HepG2 (cell line): ENCODE measurements around the gene PLXNA4. TPM values are rescaled to one million over a fixed set of nuclear protein-coding genes. Genes with fewer than 3 reads are reported as not detected.

ENCODE experiments used
- ATAC-seq: fragments of 200-7000 bp; cut with Tn5 transposase; 3 replicates; pipeline ENCODE4 v1.9.1; 2020; ENCODE audit warnings: mild to moderate bottlenecking, moderate library complexity
- BruUV-seq: library from RNA; stranded (reverse); fragments of 400-500 nt; replicated peaks from 2 replicates; lab custom pipeline; 2021; lab: Mats Ljungman, UMichigan
- CTCF ChIA-PET: fragments of 300-600 bp; formaldehyde crosslinking; extraction: SDS; loops from one replicate; lab custom pipeline; 2021; ENCODE audit warnings: low total read pairs, inconsistent platforms, low intra/inter-chr PET ratio; lab: Yijun Ruan, JAX
- POLR2A ChIA-PET: fragments of 350-600 bp; sonication (Branson Sonifier 250); formaldehyde crosslinking; loops from one replicate; lab custom pipeline; 2020; ENCODE audit warnings: antibody characterized with exemption, inconsistent platforms; lab: Yijun Ruan, JAX
- DNase-seq: peaks from one replicate; pipeline ENCODE4 v3.0.0-alpha.2; 2015; ENCODE audit warnings: low spot score
- FAIRE-seq: peaks from 3 replicates; lab custom pipeline; 2011; peaks lifted over from hg19 to GRCh38; lab: Jason Lieb, UNC
- H2AFZ ChIP-seq: one replicate; pipeline ENCODE4 v1.6.1; 2011; ENCODE audit warnings: low read length, inconsistent platforms
- H3K27ac ChIP-seq: fragments of 300-600 bp; 3 replicates; pipeline ENCODE4 v1.8.0; 2011; ENCODE audit warnings: mixed run types, mild to moderate bottlenecking, mixed read lengths, low read length, inconsistent platforms; ENCODE audit not compliant: insufficient read depth; ENCODE audit errors: extremely low read length
- H3K27me3 ChIP-seq, 2 experiments: fragments of 200-600 bp in 1 of 2; 2 replicates in 1 of 2; 3 replicates in 1 of 2; pipeline versions ENCODE4 v1.6.0 to v1.8.0; 2011; ENCODE audit warnings: low read length in 2 of 2, mild to moderate bottlenecking in 2 of 2, moderate library complexity in 2 of 2, inconsistent platforms in 1 of 2; ENCODE audit not compliant: insufficient read depth in 2 of 2, control insufficient read depth in 1 of 2
- H3K36me3 ChIP-seq, 2 experiments: fragments of 200-600 bp in 1 of 2; replicated peaks in 1 of 2; 2 replicates in 1 of 2; 3 replicates in 1 of 2; pipeline versions ENCODE4 v1.5.1 to v1.8.0; 2011; ENCODE audit warnings: low read length in 2 of 2, inconsistent platforms in 1 of 2; ENCODE audit not compliant: insufficient read depth in 2 of 2, control insufficient read depth in 1 of 2
- H3K4me1 ChIP-seq: 2 replicates; pipeline ENCODE4 v1.5.1; 2012; ENCODE audit warnings: low read length, inconsistent platforms; ENCODE audit not compliant: insufficient read depth
- H3K4me2 ChIP-seq: 2 replicates; pipeline ENCODE4 v1.6.0; 2011; ENCODE audit warnings: low read depth, low read length, inconsistent platforms
- H3K4me3 ChIP-seq, 3 experiments: fragments of 200-600 bp in 1 of 3; sonication (generic), shearing (Covaris generic) in 1 of 3; replicated peaks in 1 of 3; 2 replicates each; pipeline ENCODE4 v1.5.1; 2011 to 2016; ENCODE audit warnings: low read length in 3 of 3, inconsistent platforms in 2 of 3, low read depth in 2 of 3, mild to moderate bottlenecking in 2 of 3, control low read depth in 1 of 3, mixed read lengths in 1 of 3; ENCODE audit not compliant: insufficient read depth in 1 of 3
- H3K79me2 ChIP-seq: one replicate; pipeline ENCODE4 v1.6.1; 2011; ENCODE audit warnings: low read length, inconsistent platforms; ENCODE audit not compliant: insufficient read depth
- H3K9ac ChIP-seq: 2 replicates; pipeline ENCODE4 v1.6.0; 2011; ENCODE audit warnings: mild to moderate bottlenecking, low read depth, low read length, inconsistent platforms; ENCODE audit not compliant: insufficient read depth
- H3K9me3 ChIP-seq: 2 replicates; pipeline ENCODE4 v1.5.1; 2012; ENCODE audit warnings: mild to moderate bottlenecking, low read length
- H4K20me1 ChIP-seq: 2 replicates; pipeline ENCODE4 v1.6.0; 2011; ENCODE audit warnings: inconsistent platforms, mild to moderate bottlenecking, low read length, moderate library complexity; ENCODE audit not compliant: insufficient read depth
- ATF5 ChIP-seq: sonication (generic); formaldehyde crosslinking; IDR thresholded peaks from 2 replicates; pipeline ENCODE4 v1.4.0; 2020; ENCODE audit warnings: mild to moderate bottlenecking, low read depth, missing genetic modification reagents
- CREB1 ChIP-seq, 2 experiments: fragments of 450-650 bp in 1 of 2; IDR thresholded peaks; 2 replicates each; pipeline ENCODE4 v1.6.1; 2016 to 2017; ENCODE audit warnings: control low read depth in 1 of 2, mild to moderate bottlenecking in 1 of 2, missing compliant biosample characterization in 1 of 2, missing genetic modification characterization in 1 of 2
- EZH2 ChIP-seq: conservative IDR thresholded peaks from 2 replicates; pipeline ENCODE4 v1.6.1; 2012; ENCODE audit warnings: mild to moderate bottlenecking, low read depth, low read length, moderate library complexity
- MAFG ChIP-seq: sonication (generic); formaldehyde crosslinking; IDR thresholded peaks from 2 replicates; pipeline ENCODE4 v1.5.1; 2020; ENCODE audit warnings: mild to moderate bottlenecking, missing genetic modification reagents
- PRDM10 ChIP-seq: sonication (generic); formaldehyde crosslinking; IDR thresholded peaks from 2 replicates; pipeline ENCODE4 v1.4.0; 2020; ENCODE audit warnings: low read depth, missing genetic modification reagents
- SOX6 ChIP-seq, 2 experiments: fragments of 450-650 bp in 1 of 2; sonication (generic) in 1 of 2; formaldehyde crosslinking in 1 of 2; IDR thresholded peaks; 2 replicates each; pipeline versions ENCODE4 v1.4.0 to v1.6.1; 2017 to 2020; ENCODE audit warnings: antibody characterized with exemption in 1 of 2, mild to moderate bottlenecking in 1 of 2, missing genetic modification reagents in 1 of 2
- ZNF225 ChIP-seq: sonication (generic); formaldehyde crosslinking; IDR thresholded peaks from 2 replicates; pipeline ENCODE4 v1.4.0; 2020; ENCODE audit warnings: mild to moderate bottlenecking, missing genetic modification reagents
- ZNF639 ChIP-seq: conservative IDR thresholded peaks from 2 replicates; pipeline ENCODE4 v1.6.1; 2018; ENCODE audit warnings: missing genetic modification reagents
- WGBS: methylation state at CpG from one replicate; pipeline ENCODE4 v1.1.6; 2017; ENCODE audit warnings: low lambda C conversion rate; 5-methylcytosine and 5-hydroxymethylcytosine counted together
- in situ Hi-C: cut with HindIII; loops from 2 replicates; pipeline ENCODE4 v1.10.0; 2017; ENCODE audit warnings: low pct_unique_long_range_greater_than_20kb; ENCODE audit not compliant: extremely low pct_ligation_motif_present
- intact Hi-C: fragments of 100-400 bp; cut with micrococcal nuclease; formaldehyde crosslinking; loops from one replicate; pipeline ENCODE4 v1.10.0; 2022; ENCODE audit not compliant: unreplicated experiment
- polyA plus RNA-seq, 8 experiments: library from polyadenylated mRNA; depleted of rRNA in 3 of 8; stranded (reverse) in 7 of 8; unstranded in 1 of 8; fragments of >200 nt; fragmentation: Illumina TruSeq in 4 of 8; extraction: Trizol in 4 of 8; gene quantifications; 2 replicates each; pipeline versions ENCODE4 v1.2.1 to v1.2.3, GENCODE V29; 2011 to 2016; ENCODE audit warnings: low read depth in 4 of 8, missing spikeins in 1 of 8, mixed read lengths in 1 of 8; ENCODE audit not compliant: insufficient read depth in 1 of 8
- total RNA-seq, 5 experiments: library from RNA; depleted of rRNA; stranded (reverse); fragments of >200 nt; fragmentation: Illumina TruSeq; extraction: Trizol; gene quantifications; 2 replicates each; pipeline ENCODE4 v1.2.3, GENCODE V29; 2016; ENCODE audit warnings: low read depth in 1 of 5

PLXNA4 gene
- total and polyA plus RNA-seq, 2 of the 13 experiments (the other 11 are each of a cell fraction or from before 2014, with no cell fraction given): 0.01 to 0.04 TPM

- no peak for FAIRE-seq
- TF ChIP-seq CREB1 (IDR thresholded peaks at IDR 0.05): peak; percentile 86
- TF ChIP-seq CREB1 (CRISPR knock-in tag; IDR thresholded peaks at IDR 0.05): no peak
- TF ChIP-seq MAFG (CRISPR knock-in tag): no peak
Observed at GRCh38 chr7:132607656-132608055, 31.4 kb upstream of the PLXNA4 start.

GRCh38 chr7:132604121-132604520 is 27.9 kb upstream of the PLXNA4 start:
- BruUV-seq: no TSS peak
- Histone ChIP-seq H4K20me1 (no peaks in the 10 kb centered on the region), H3K9me3 (no peaks in the 10 kb centered on the region), H3K4me3 (no peak overlapping the region), H3K9ac (no peak overlapping the region), H3K36me3 (no peaks in the 10 kb centered on the region), H3K4me2 (no peak overlapping the region), H3K79me2 (no peaks in the 10 kb centered on the region), H3K4me1 (no peaks in the 10 kb centered on the region), H2AFZ (no peak overlapping the region), H3K27ac (no peak overlapping the region), H3K27me3 (no peaks in the 10 kb centered on the region; a peak in 1 of 5 replicates)
- no peak for TF ChIP-seq ZNF639
- TF ChIP-seq PRDM10 (CRISPR knock-in tag): no peak
- TF ChIP-seq EZH2: no peak
- no peak for TF ChIP-seq SOX6 (IDR thresholded peaks at IDR 0.05)
- TF ChIP-seq SOX6 (CRISPR knock-in tag; IDR thresholded peaks at IDR 0.05): no peak
- no peak for TF ChIP-seq ZNF225 (CRISPR knock-in tag)
- no peak for TF ChIP-seq ATF5 (CRISPR knock-in tag)
- ATAC-seq (no peak), DNase-seq (no peak), FAIRE-seq (no peak)
- intact Hi-C loops: no loop called here
- ChIA-PET CTCF (no interaction called here), POLR2A (no interaction called here)
- in situ Hi-C loops: no loop called here
- 5% methylated on average over 3 of the region's 4 CpGs for WGBS

More at GRCh38 chr7:132607656-132608055, 31.4 kb upstream of the PLXNA4 start:
- no TSS peak for BruUV-seq
- Histone ChIP-seq H2AFZ (no peak overlapping the region), H3K4me3 (no peak overlapping the region), H3K4me1 (no peaks in the 10 kb centered on the region), H3K27ac (no peak overlapping the region), H3K27me3 (peaks cover 0 to 6% of the 10 kb centered on the region in 2 experiments; a peak in 1 of 5 replicates), H3K9ac (no peak overlapping the region), H3K79me2 (no peaks in the 10 kb centered on the region), H3K36me3 (no peaks in the 10 kb centered on the region), H3K9me3 (no peaks in the 10 kb centered on the region), H4K20me1 (no peaks in the 10 kb centered on the region), H3K4me2 (no peak overlapping the region)
- ChIA-PET POLR2A (no interaction called here), CTCF (no interaction called here)
- WGBS: 0% methylated on average over 2 of the region's 2 CpGs
- no peak for DNase-seq
- intact Hi-C loops: no loop called here
- no peak for ATAC-seq
- in situ Hi-C loops: no loop called here
